ENCODE data around the gene PRICKLE4. TPM values are rescaled to one million over a fixed set of nuclear protein-coding genes. Genes with fewer than 3 reads are reported as not detected.

The PRICKLE4 gene
- total RNA-seq, 1 donor from 2014 or later, result 15.5 TPM

- Histone ChIP-seq H3K36me3 (no peaks in the 10 kb centered on the region), H3K4me3 (no peak overlapping the region), H3K4me1 (no peaks in the 10 kb centered on the region), H3K9me3 (no peaks in the 10 kb centered on the region), H3K27ac (no peak overlapping the region), H3K27me3 (no peaks in the 10 kb centered on the region)
- DNase-seq (ENCODE audit: low spot score in 2 of 2), result no peak
- intact Hi-C loops (cut with DNase I), result no loop called here
- TF ChIP-seq, protein P1, sequence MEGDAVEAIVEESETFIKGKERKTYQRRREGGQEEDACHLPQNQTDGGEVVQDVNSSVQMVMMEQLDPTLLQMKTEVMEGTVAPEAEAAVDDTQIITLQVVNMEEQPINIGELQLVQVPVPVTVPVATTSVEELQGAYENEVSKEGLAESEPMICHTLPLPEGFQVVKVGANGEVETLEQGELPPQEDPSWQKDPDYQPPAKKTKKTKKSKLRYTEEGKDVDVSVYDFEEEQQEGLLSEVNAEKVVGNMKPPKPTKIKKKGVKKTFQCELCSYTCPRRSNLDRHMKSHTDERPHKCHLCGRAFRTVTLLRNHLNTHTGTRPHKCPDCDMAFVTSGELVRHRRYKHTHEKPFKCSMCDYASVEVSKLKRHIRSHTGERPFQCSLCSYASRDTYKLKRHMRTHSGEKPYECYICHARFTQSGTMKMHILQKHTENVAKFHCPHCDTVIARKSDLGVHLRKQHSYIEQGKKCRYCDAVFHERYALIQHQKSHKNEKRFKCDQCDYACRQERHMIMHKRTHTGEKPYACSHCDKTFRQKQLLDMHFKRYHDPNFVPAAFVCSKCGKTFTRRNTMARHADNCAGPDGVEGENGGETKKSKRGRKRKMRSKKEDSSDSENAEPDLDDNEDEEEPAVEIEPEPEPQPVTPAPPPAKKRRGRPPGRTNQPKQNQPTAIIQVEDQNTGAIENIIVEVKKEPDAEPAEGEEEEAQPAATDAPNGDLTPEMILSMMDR (IDR thresholded peaks at IDR 0.05), result no peak
Measured at GRCh38 chr6:41815587-41815986, 35.0 kb downstream of the PRICKLE4 start.

DNA sequence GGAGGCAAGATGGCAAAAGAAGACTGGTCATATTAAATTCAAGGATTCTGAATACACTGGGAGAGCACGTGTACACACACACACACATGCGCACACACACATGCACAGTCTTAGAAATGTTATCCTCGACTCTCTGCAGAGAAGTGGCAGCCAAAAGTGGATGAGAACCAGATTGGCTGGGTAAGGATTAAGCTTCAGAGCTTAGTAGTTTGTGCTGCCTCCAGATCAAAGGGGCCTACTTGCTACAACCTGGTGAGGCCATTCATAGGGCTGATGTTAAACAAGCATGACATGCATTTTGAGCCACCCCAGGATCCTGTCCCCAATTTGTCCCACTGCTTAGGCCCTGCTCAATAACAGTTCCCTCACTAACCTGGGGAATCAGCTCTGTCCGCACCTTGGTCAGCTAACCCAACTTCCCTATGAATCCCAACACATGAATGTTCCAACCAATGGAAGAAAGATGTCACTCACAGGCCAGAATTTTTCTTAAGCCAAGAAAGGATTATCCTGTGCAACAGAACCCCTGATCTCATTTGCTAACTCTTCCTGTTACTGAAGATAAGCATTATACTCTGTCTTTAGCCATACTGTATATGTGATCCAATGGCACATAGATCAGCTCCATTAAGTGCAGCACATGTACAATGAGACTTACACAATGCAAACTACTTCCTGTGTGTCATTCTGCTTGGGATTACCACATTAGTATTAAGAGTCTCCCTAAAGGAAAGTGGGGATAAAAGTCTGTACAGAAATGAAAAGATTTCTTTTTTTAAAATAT is 37.9 kb downstream of the PRICKLE4 start:
- DNase-seq (ENCODE audit: low spot score in 2 of 2), result no peak
- no peak overlapping the region for H3K27ac ChIP-seq
- intact Hi-C loops (cut with DNase I), result no loop called here
- H3K27me3 ChIP-seq, result no peaks in the 10 kb centered on the region
- no peaks in the 10 kb centered on the region for H3K36me3 ChIP-seq
- H3K4me1 ChIP-seq, result no peaks in the 10 kb centered on the region
- H3K9me3 ChIP-seq, result no peaks in the 10 kb centered on the region
- TF ChIP-seq, protein P1 (IDR thresholded peaks at IDR 0.05), result no peak
- H3K4me3 ChIP-seq, result no peak overlapping the region

DNA sequence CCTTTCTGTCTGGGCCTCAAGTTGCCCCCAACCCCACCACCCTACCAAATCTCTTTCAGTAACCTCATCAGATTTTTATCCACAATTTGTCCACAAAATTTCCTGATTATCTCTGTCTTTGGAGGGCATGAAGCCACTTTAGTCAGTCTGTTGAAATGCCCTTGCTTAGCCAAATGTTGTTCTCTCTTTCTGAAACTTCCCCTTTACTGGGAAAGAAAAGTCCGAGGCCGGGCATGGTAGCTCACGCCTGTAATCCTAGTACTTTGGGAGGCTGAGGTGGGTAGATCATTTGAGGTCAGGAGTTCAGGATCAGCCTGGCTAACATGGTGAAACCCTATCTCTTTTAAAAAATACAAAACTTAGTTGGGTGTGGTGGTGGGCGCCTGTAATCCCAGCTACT is 40.7 kb downstream of the PRICKLE4 start:
- H3K36me3 ChIP-seq, result no peaks in the 10 kb centered on the region
- H3K4me1 ChIP-seq, result no peaks in the 10 kb centered on the region
- no peak overlapping the region for H3K27ac ChIP-seq
- no peaks in the 10 kb centered on the region for H3K27me3 ChIP-seq
- H3K9me3 ChIP-seq, result no peaks in the 10 kb centered on the region
- H3K4me3 ChIP-seq, result no peak overlapping the region
- TF ChIP-seq, protein P1 (IDR thresholded peaks at IDR 0.05), result no peak
- intact Hi-C loops (cut with DNase I), result no loop called here
- DNase-seq (ENCODE audit: low spot score in 2 of 2), result no peak

GRCh38 chr6:41822021-41822420 is 41.4 kb downstream of the PRICKLE4 start:
- Histone ChIP-seq H3K27me3 (no peaks in the 10 kb centered on the region), H3K27ac (no peak overlapping the region), H3K4me1 (no peaks in the 10 kb centered on the region), H3K9me3 (no peaks in the 10 kb centered on the region), H3K4me3 (no peak overlapping the region), H3K36me3 (no peaks in the 10 kb centered on the region)
- intact Hi-C loops (cut with DNase I), result no loop called here
- no peak for DNase-seq (ENCODE audit: low spot score in 2 of 2)
- TF ChIP-seq, protein P1 (IDR thresholded peaks at IDR 0.05), result no peak

GRCh38 chr6:41823178-41823577 is 42.6 kb downstream of the PRICKLE4 start:
- no peak overlapping the region for H3K4me3 ChIP-seq
- no peak overlapping the region for H3K27ac ChIP-seq
- no peaks in the 10 kb centered on the region for H3K36me3 ChIP-seq
- intact Hi-C loops (cut with DNase I), result no loop called here
- DNase-seq (ENCODE audit: low spot score in 2 of 2), result no peak
- H3K27me3 ChIP-seq, result no peaks in the 10 kb centered on the region
- no peaks in the 10 kb centered on the region for H3K9me3 ChIP-seq
- TF ChIP-seq, protein P1 (IDR thresholded peaks at IDR 0.05), result no peak
- H3K4me1 ChIP-seq, result no peaks in the 10 kb centered on the region

Measured in ascending aorta (tissue), 2 donors.